Measurements from ENCODE around the gene DCXR.

The DCXR gene

GRCh38 chr17:82022981-82023446 lies 14.5 kb downstream of the DCXR start, which contains the start of gene LRRC45:
Gene LRRC45 (plus strand): TSS chr17:82023305. CDS start chr17:82023644, 339 bp downstream.
- DNase-seq (ENCODE audit: low read depth in 3 of 3): peak; percentile 100

- DNase-seq (ENCODE audit: low read depth in 3 of 3): no peak
Observed at GRCh38 chr17:82022310-82022980, 15.1 kb downstream of the DCXR start, which contains the start of gene CENPX. Gene CENPX (minus strand): TSS chr17:82022878. CDS start chr17:82022861, 17 bp downstream.

GRCh38 chr17:82021900-82022309 lies 15.6 kb downstream of the DCXR start:
- no peak for DNase-seq (ENCODE audit: low read depth in 3 of 3)

GRCh38 chr17:82021107-82021899 lies 16.2 kb downstream of the DCXR start:
- DNase-seq (ENCODE audit: low read depth in 3 of 3): no peak

- no peak for DNase-seq (ENCODE audit: low read depth in 3 of 3)
Observed at GRCh38 chr17:82020572-82021106, 16.9 kb downstream of the DCXR start.

GRCh38 chr17:82019690-82020571 lies 17.6 kb downstream of the DCXR start:
- DNase-seq (ENCODE audit: low read depth in 3 of 3): peak; percentile 52 to 65 (median 54)

GRCh38 chr17:82018989-82019689 lies 18.4 kb downstream of the DCXR start:
- no peak for DNase-seq (ENCODE audit: low read depth in 3 of 3)

- DNase-seq (ENCODE audit: low read depth in 3 of 3): no peak
Observed at GRCh38 chr17:82018152-82018988, 19.1 kb downstream of the DCXR start.

- DNase-seq (ENCODE audit: low read depth in 3 of 3): no peak
Observed at GRCh38 chr17:82017612-82018151, 19.8 kb downstream of the DCXR start.

- DNase-seq (ENCODE audit: low read depth in 3 of 3): no peak
Observed at GRCh38 chr17:82016875-82017459, 20.5 kb downstream of the DCXR start.

GRCh38 chr17:82016061-82016874 lies 21.2 kb downstream of the DCXR start:
- DNase-seq (ENCODE audit: low read depth in 3 of 3): no peak

GRCh38 chr17:82015311-82015971 lies 22.1 kb downstream of the DCXR start:
- DNase-seq (ENCODE audit: low read depth in 3 of 3): no peak

GRCh38 chr17:82014971-82015310 lies 22.6 kb downstream of the DCXR start:
- DNase-seq (ENCODE audit: low read depth in 3 of 3): no peak

GRCh38 chr17:82014432-82014831 lies 23.1 kb downstream of the DCXR start:
- no peak for DNase-seq (ENCODE audit: low read depth in 3 of 3)

GRCh38 chr17:82013772-82014321 lies 23.6 kb downstream of the DCXR start:
- DNase-seq (ENCODE audit: low read depth in 3 of 3): no peak

- no peak for DNase-seq (ENCODE audit: low read depth in 3 of 3)
Observed at GRCh38 chr17:82013341-82013740, 24.2 kb downstream of the DCXR start.

- no peak for DNase-seq (ENCODE audit: low read depth in 3 of 3)
Observed at GRCh38 chr17:82012640-82013295, 24.7 kb downstream of the DCXR start.

Data from stimulated activated CD4-positive, alpha-beta T cell treated with anti-CD3 and anti-CD28 coated beads, TNF-alpha, amount 100 ng/mL, for 48 hours (primary cell).